Measurements from ENCODE around the gene NRTN.
"Not testable (repeated sequence)": the region's sequence is repeated elsewhere in the genome, so short reads cannot be mapped to it uniquely, and the experiment has no call there.

Gene NRTN, protein sequence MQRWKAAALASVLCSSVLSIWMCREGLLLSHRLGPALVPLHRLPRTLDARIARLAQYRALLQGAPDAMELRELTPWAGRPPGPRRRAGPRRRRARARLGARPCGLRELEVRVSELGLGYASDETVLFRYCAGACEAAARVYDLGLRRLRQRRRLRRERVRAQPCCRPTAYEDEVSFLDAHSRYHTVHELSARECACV

DNA sequence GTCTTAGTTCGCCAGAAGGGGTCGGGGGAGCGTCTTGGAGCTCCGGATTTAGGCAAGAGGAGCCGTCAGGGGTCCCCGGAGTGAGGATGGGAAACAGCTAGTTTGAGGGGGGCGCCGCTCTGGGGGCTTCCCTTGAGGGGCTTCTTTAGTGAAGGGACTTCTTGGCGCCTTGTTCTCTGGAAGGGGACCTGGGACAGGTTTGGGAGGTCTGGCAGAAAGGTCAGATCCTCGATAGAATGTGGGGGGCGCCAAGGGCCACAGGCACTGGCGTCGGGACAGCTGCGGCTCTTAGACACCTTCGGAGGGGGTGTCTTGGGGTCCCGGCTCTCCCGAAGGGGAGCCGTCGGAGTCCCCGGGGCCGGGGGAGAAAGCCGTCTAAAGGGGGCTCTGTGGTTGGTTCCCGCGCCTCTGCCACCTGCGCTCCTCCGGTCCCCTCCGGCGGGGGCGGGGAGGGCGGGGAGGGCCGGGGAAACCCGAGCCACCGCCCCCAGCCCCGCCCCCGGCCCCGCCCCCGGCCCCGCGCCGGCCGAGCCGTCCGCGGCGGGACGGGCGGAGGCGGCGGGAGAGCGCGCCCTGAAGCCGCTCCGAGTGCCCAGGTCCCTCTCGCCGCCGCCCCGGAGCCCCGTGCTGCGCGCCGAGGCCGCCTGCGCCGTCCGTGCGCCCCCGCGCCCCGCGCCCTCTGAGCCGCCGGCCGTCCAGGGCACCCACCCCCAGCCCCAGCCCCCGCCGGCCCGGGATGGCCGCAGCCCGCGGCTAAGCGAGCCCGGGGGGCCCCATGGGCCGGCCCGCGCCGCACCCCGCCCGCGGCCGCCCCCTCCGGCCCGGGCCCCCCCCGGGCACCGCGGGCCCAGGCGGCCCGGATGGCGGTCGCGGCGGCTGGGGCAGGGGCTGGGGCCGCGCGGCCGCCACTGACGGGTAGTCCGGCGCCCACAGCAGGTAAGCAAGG lies at the start of gene NRTN:
NRTN (plus strand) TSS at position 552 of the 946 bp plus-strand sequence. CDS start 19,099 bp downstream, outside the sequence.
- DNase-seq (ENCODE audit: low read depth, low spot score), result no peak

DNA sequence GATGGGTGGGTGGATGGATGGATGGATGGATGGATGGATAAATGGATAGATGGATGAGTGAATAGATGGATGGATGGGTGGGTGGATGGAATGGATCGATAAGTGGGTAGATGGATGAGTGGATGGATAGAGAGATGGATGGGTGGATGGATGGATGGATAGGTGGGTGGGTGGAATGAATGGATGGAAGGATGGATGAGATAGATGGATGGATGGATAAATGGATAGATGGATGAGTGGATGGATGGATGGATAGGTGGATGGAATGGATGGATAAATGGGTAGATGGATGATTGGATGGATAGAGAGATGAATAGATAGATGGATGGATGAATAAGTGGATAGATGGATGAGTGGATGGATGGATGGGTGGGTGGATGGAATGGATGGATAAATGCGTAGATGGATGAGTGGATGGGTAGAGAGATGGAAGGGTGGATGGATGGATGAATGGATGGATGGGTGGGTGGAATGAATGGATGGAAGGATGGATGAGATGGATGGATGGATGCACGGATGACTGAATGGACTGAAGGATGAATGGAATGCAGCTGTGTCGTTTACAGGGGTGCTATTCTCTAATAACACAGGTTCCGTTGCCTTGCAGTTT lies 42.2 kb upstream of the NRTN start:
- no peak for DNase-seq (ENCODE audit: low read depth, low spot score)

DNA sequence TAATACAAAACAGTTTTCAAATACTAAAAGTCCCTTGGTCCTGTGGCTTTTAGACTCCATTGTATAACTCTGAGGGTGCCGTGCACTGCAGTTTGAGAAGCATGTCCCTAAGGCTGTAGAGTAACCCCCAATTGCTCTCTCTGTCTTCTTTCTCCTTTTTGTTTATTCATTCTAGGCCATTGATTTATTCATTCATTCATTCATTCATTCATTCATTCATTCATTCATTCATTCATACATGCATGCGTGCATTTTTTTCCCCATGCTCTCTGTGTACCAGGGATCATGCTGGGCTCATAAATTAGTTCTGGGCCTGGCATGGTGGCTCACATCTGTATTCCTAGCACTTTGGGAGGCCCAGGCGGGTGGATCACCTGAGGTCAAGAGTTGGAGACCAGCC lies 39.6 kb upstream of the NRTN start:
- no peak for DNase-seq (ENCODE audit: low read depth, low spot score)

DNA sequence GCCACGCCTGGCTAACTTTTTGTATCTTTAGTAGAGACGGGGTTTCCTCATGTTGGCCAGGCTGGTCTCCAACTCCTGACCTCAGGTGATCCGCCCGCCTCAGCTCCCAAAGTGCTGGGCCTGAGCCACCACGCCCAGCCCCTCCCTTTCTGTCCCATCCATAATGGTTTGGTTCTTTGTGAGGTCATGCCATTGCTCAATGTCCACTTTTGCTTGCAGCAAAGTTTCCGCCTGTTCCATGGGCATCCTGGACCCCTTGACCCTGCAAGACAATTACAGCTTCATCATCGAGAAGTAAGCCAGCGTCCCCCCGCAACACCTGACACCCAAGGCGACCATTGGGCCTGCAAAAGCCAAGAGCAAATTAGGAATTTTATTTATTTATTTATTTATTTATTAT lies 36.9 kb upstream of the NRTN start:
- DNase-seq (ENCODE audit: low read depth, low spot score), result no peak

DNA sequence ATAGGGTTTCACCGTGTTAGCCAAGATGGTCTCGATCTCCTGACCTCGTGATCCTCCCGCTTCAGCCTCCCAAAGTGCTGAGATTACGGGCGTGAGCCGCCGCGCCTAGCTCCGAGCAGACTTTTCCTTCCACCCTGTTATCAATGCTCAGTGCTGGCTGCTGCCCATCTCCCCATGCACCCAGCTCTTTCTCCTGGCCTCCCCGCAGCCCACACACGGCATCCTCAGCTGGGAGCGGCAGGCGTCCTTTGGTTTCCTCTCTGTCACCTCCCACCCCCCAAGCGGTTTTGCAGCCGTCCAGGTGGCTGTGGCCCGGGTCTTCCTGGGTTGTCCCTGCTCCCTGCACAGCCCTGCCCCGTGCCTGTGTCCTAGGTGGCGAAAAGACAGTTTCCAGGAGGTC lies 32.5 kb upstream of the NRTN start:
- DNase-seq (ENCODE audit: low read depth, low spot score), result no peak

DNA sequence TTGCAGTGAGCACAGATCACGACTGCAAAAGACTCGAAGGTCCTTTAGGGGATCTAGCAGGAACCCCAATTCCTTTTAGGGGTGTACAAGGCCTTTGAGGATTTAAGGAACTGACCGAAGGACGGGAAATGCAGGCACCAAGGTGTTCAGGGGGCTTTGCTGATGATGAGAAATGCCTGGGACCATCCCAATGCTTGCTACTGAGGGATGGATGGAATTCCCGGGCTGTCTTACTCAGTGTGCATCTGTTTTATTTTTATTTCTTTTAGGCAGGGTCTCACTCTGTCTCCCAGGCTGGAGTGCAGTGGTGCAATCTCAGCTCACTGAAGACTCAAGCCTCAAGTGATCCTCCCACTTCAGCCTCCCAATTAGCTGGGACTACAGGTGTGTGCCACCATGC lies 31.6 kb upstream of the NRTN start:
- no peak for DNase-seq (ENCODE audit: low read depth, low spot score)

DNA sequence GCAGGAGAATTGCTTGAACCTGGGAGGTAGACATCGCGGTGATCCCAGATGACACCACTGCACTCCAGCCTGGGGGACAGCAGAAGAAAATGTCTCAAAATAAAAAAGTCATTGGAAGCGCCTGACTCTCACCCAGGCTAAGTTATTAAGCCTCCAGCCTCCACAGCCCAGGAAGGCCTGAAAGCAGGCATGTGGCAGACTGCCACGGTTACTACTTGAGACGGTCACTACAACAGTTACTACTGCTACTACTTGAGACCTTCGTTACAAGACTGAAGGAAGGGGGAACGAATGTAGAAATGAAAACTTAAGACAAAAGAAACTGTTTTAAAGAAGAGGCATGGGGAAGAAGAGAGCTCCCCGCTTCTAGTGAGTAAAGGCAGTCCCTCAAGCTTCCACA lies 29.9 kb upstream of the NRTN start:
- DNase-seq (ENCODE audit: low read depth, low spot score), result no peak

DNA sequence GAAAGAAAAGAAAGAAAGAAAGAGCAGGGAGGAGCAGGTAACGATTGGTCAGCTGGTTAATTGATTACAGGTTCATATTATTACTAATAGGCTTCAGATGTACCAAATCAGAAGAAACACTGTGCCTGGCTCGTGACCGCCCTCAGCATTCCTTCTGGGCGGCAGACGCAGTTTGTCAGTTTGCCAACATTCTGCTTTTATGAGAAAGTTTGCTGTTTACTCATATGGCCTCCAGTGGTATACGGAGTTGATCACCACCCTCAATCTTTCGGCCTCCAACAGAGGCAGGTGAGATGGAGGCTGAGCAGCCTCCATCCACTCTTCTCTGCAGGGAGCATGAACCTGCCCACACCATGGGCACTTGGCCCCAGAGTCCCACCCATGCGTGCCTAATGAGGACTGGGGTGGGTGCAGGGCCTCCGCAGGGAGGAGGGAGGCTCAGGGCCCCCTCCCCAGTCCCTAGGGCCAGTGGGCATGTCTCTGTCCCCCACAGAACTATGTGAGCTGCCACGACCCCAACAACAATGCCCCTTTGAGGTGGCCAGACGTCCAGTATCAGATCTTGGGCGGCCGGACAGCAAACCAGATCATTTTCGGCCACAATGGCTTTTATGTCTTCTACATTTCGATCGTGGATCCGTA lies 29.1 kb upstream of the NRTN start:
- DNase-seq (ENCODE audit: low read depth, low spot score), result no peak

DNA sequence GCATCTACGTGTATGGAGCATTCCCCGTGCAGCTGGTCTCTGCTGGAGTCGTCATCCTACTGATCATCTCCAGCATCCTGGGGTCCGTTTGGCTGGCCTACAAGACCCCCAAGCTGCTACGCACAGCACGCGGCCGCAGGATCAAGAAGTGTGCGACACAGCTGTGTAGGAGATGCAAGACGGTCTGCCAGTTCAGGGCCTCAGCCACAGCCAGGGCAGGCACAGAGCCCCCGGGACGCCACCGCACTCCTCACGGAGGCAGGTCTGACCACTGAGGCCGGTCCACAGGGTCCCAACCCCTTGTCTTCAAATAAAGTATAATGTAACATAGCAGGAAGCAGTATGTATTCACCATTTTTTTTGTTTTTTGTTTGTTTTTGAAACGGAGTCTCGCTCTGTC lies 26.5 kb upstream of the NRTN start:
- no peak for DNase-seq (ENCODE audit: low read depth, low spot score)

DNA sequence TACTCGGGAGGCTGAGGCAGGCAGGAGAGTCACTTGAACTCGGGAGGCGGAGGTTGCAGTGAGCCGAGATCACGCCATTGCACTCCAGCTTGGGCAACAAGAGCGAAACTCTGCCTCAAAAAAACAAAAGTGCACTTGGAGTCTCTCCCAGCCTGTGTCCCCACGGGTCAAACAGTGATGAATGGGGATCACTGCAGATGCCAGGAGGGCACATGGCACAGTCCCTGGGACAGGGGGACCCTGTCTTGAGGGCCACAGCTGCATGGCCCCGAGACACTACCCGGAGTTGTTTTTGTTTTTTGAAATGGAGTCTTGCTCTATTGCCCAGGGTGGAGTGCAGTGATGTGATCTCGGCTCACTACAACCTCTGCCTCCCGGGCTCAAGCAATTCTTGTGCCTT lies 24.0 kb upstream of the NRTN start:
- not testable (repeated sequence) for DNase-seq (ENCODE audit: low read depth, low spot score)

DNA sequence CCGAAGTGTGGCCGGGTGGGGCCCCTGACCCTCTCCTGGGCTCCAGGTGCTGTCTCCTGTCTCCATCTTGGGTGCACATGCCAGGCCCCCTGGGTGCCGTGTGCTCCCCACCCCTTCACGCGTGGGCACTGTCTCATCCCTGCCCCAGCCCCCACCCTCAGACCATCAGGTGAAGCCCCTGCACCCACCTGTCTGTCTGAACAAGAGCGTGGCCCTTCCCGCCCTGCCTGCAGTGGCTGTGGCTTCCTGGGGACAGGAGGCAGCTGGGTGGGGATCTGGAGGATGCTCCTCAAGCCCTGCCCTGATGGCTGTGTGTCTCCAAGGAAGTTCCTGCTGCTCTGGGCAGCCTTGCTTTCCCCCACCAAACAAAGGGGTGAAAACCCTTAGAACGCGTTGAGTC lies 22.5 kb upstream of the NRTN start:
- no peak for DNase-seq (ENCODE audit: low read depth, low spot score)

DNA sequence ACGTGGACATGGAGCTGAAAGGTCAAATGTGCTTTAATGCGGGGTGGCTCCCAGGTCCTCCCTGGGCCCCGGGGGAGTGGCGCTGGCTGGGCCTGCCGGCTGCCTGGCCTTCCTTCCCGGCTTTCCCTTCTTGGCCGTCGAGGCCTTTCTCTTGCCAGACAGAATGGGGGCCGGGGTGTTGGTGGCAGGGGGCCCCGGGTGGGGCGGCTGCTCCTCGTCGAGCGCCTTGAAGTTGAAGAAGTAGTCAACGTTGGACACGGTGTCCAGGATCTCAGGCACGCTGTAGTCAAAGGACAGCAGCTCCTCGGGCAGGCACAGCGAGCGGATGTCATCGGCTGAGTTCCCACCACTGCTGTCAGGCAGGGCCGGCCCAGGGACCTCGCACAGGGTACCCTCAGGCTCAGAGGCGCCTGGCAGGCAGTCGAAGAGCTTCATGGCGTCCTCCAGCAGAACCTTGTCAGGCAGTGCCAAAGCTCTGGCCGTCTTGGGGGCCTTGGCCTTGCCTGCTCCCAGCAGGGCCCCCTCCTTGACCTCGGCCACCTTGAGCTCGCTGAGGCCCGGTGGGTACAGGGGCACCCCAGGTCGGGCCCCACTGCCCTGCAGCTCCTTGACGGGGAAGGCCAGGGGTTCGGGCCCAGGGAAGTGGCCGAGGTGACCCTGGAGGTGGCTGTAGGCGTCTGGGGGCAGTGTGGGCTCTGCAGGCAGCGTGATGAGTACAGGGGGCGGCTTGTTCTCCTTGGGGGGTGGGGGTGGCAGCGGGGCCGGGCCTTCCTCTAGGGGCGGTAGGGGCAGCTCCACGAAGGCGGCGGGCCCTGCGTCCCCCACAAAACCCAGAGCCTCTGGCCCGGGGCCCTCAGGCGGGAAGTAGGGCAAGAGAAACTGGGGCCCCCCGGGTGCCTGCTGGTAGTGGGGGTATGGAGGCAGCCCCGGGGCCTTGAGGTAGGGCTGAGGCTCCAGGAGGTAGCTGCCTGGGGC lies 21.6 kb upstream of the NRTN start:
- DNase-seq (ENCODE audit: low read depth, low spot score), result no peak

DNA sequence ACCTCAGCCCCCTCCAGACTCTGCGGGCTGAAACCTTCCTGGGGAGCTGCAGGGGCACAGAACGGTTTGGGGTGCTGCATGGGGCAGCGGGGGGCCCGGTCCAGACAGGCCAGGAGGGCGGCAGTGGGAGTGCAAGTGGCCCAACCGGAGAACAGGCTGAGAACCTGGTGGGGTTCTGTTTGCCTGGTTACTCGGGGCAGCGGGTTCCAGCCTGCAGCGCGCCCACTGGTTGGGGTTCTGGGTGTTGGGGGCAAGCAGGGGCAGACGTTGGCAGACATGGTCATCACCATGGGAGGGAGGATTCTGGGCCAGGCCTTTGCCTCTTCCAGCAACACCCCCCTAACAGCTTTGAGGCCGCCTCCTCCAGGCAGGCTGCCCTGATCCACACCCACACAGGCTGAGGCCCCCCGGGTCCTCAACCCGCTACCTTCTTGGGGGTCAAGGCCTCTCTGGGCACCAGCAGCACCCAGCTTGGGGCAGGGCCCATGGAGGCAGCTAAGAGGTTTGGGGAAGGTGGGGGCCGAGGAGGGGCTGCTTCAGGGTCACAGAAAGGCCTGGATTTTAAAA lies 20.2 kb upstream of the NRTN start, which contains the start of gene PRR22:
PRR22 (minus strand) TSS at position 166 of the 567 bp plus-strand sequence; CDS start at position 80, 86 bp downstream.
- no peak for DNase-seq (ENCODE audit: low read depth, low spot score)

DNA sequence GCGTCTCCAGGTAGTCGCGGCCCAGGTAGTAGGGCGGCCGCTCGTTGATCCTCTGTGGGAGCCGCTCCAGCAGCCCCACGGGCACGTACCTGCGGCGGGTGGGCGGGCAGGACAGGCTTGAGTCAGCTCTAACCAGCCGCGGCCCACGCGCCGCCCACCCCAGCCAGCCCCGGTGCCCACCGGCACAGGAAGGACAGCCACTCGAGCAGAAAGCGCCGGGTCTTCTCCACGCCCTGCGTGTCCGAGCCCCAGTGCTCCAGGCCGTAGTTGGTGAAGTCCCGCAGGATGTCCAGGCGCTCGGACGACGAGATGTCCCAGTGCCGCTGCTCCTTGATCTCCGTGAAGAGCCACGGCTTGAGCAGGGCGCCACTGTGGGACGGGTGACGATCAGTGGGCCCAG lies 19.4 kb upstream of the NRTN start:
- DNase-seq (ENCODE audit: low read depth, low spot score), result no peak

DNA sequence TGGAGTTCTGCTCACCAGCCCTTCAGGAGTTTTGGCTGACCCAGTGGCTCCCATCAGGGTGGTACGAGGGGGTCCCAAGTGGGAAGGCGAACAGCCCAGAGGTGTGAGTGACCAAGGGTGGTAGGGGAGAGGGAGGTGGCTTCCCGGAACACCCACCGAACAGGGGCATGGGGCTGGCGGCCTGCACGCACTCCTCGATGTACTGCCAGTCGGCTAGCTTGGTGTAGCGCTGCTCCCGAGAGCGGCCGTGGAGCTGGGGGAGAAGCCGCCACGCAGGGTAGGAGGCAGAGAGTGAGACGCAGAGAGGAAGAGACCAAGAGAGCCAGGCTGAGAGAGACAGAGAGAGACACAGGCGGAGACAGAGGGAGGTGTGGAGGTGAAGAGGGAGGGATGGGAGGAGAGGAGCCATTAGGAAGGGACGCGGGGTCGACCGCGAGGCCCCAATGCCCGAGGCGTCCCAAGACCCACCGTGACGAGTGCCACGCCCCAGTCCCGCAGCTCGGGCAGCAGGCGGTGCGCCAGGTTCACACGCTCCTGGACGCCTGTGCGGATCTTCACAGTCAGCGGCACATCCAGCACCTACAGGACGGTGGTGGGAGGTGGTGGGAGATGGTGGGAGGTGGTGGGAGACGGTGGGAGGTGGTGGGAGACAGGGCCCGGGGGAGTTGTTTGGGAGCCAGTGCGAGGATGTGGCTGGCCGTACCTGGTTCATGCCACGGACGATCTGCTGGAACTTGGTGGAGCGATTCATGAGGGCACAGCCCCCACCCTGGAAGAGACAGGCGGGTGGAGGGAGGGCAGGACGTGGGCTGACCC lies 18.1 kb upstream of the NRTN start:
- DNase-seq (ENCODE audit: low read depth, low spot score), result no peak

DNA sequence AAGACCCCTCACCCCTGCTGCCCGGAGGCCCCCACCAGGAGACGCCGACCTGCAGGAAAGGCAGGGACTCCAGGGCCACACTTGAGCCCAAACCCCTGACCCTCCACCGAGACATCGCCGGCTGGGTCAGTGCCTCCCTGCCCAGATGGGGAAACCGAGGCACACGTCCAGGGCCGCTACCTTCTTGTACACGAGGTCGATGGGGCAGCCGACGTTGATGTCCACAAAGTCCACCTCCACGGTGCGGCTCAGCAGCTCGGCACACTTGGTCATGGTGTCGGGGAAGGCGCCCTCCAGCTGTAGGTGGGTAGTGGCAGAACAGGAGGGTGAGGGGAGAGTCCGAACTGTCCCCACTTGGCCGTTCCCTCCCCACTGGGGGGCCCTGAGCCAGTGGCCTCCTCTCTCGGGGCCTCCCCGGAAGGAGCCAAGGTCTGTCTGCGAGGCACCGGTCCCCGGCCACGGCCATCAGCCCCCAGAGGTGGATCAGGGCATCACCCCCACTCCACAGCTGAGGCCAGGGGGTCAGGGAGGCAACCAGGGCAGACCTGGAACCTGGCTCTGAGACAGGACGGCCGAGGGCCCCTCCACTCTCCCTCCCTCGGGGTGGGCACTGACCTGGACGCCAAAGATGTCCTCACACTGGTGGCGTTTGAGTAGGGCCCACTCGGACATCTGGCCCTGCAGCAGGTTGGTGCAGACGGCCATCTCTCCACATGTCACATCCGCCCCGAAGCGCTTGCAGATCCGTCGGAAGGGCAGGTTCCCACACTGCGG lies 17.3 kb upstream of the NRTN start:
- no peak for DNase-seq (ENCODE audit: low read depth, low spot score)

DNA sequence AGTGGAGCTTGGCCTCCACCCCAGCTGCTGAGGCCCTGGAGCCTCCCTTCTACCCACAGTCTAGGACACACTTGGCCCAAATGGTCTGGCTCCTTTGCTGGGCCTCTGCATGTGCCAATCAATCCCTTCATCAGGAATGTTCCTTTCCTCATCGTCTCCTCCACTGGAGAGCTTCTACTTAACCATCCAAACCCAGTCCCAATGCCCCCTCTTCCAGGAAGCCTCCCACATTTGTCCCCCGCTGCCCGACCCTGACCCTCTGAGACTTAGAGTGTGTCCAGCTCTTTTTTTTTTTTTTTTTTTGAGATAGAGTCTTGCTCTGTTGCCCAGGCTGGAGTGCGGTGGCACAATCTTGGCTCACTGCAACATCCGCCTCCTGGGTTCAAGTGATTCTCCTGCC lies 16.4 kb upstream of the NRTN start:
- DNase-seq (ENCODE audit: low read depth, low spot score), result no peak

DNA sequence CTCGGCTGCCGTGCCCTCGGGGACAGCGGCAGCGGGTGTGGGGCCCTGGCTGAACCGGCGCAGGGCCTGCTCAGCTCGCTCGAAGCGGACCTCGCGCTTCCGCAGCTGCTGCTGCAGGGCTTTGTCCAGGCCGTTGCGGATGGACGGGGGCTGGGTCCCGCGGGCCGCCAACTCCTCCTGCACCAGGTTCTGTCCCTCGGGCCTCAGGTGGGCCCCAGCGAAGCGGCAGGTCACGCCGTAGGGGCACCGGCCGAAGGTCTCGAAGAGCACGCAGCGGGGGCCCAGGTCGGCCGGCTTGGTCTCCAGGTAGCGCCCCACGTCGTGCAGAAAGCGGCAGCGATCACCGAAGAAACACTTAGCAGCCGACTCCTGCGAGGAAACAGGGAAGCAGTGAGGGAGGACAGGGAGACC lies 15.5 kb upstream of the NRTN start:
- DNase-seq (ENCODE audit: low read depth, low spot score), result no peak

Data from activated naive CD8-positive, alpha-beta T cell treated with anti-CD3 and anti-CD28 coated beads, Interleukin-2, amount 50 U/mL, for 16 hours (primary cell).